Nephron progenitor cell (in vitro differentiated cells): ENCODE data around the gene NF1.

ENCODE experiments used
- DNase-seq: peaks from one replicate; pipeline ENCODE4 v3.0.0; 2021
- H3K27ac Mint-ChIP-seq: 2 replicates; pipeline ENCODE4 v1.8.0; 2021; ENCODE audit warnings: mild to moderate bottlenecking, moderate library complexity, mixed read lengths
- H3K27me3 Mint-ChIP-seq: 2 replicates; pipeline ENCODE4 v1.8.0; 2021; ENCODE audit warnings: mild to moderate bottlenecking, low read depth, mixed read lengths; ENCODE audit not compliant: poor library complexity
- H3K36me3 Mint-ChIP-seq: 2 replicates; pipeline ENCODE4 v1.8.0; 2021; ENCODE audit warnings: low read depth, mixed read lengths
- H3K4me1 Mint-ChIP-seq: 2 replicates; pipeline ENCODE4 v1.8.0; 2021; ENCODE audit warnings: mixed read lengths
- H3K4me3 Mint-ChIP-seq: 2 replicates; pipeline ENCODE4 v1.8.0; 2021; ENCODE audit warnings: mild to moderate bottlenecking, moderate library complexity, mixed read lengths
- H3K9me3 Mint-ChIP-seq: 2 replicates; pipeline ENCODE4 v1.8.0; 2021; ENCODE audit warnings: mild to moderate bottlenecking, moderate library complexity, mixed read lengths
- CTCF ChIP-seq: fragments of 200-600 bp; sonication (generic); IDR thresholded peaks from 2 replicates; pipeline ENCODE4 v1.5.0; 2021; ENCODE audit warnings: antibody characterized with exemption

NF1 gene

GRCh38 chr17:31216031-31216751, 121.4 kb downstream of the NF1 start:
- no peak overlapping the region for H3K27ac Mint-ChIP-seq
- H3K4me3 Mint-ChIP-seq: no peak overlapping the region
- no peaks in the 10 kb centered on the region for H3K4me1 Mint-ChIP-seq
- H3K27me3 Mint-ChIP-seq: no peaks in the 10 kb centered on the region
- peak; percentile 67 for TF ChIP-seq CTCF
- H3K9me3 Mint-ChIP-seq: no peaks in the 10 kb centered on the region
- peaks cover 20% of the 10 kb centered on the region for H3K36me3 Mint-ChIP-seq
- DNase-seq: no peak

GRCh38 chr17:31224366-31224765, 129.6 kb downstream of the NF1 start:
- no peak for DNase-seq
- Mint-ChIP-seq H3K36me3 (peaks cover 30% of the 10 kb centered on the region), H3K9me3 (no peaks in the 10 kb centered on the region), H3K27me3 (no peaks in the 10 kb centered on the region), H3K4me1 (no peaks in the 10 kb centered on the region), H3K4me3 (no peak overlapping the region), H3K27ac (no peak overlapping the region)
- TF ChIP-seq CTCF: no peak

- Mint-ChIP-seq H3K4me1 (no peaks in the 10 kb centered on the region), H3K27me3 (no peaks in the 10 kb centered on the region), H3K27ac (no peak overlapping the region), H3K9me3 (no peaks in the 10 kb centered on the region), H3K4me3 (no peak overlapping the region), H3K36me3 (peaks cover 30% of the 10 kb centered on the region)
- TF ChIP-seq CTCF: no peak
- no peak for DNase-seq
Observed at GRCh38 chr17:31225831-31226230, 131.1 kb downstream of the NF1 start.

- H3K4me3 Mint-ChIP-seq: no peak overlapping the region
- no peaks in the 10 kb centered on the region for H3K4me1 Mint-ChIP-seq
- H3K9me3 Mint-ChIP-seq: no peaks in the 10 kb centered on the region
- no peak for DNase-seq
- H3K36me3 Mint-ChIP-seq: peaks cover 36% of the 10 kb centered on the region
- no peaks in the 10 kb centered on the region for H3K27me3 Mint-ChIP-seq
- no peak overlapping the region for H3K27ac Mint-ChIP-seq
- no peak for TF ChIP-seq CTCF
Observed at GRCh38 chr17:31226373-31226772, 131.6 kb downstream of the NF1 start.

- TF ChIP-seq CTCF: no peak
- no peak overlapping the region for H3K4me3 Mint-ChIP-seq
- H3K9me3 Mint-ChIP-seq: no peaks in the 10 kb centered on the region
- H3K27me3 Mint-ChIP-seq: no peaks in the 10 kb centered on the region
- no peaks in the 10 kb centered on the region for H3K4me1 Mint-ChIP-seq
- DNase-seq: no peak
- peaks cover 41% of the 10 kb centered on the region for H3K36me3 Mint-ChIP-seq
- H3K27ac Mint-ChIP-seq: no peak overlapping the region
Observed at GRCh38 chr17:31226950-31227349, 132.2 kb downstream of the NF1 start.

GRCh38 chr17:31231852-31232251, 137.1 kb downstream of the NF1 start:
- H3K4me1 Mint-ChIP-seq: no peaks in the 10 kb centered on the region
- peaks cover 64% of the 10 kb centered on the region for H3K36me3 Mint-ChIP-seq
- no peak for TF ChIP-seq CTCF
- no peak overlapping the region for H3K27ac Mint-ChIP-seq
- no peak overlapping the region for H3K4me3 Mint-ChIP-seq
- H3K9me3 Mint-ChIP-seq: no peaks in the 10 kb centered on the region
- H3K27me3 Mint-ChIP-seq: no peaks in the 10 kb centered on the region
- no peak for DNase-seq
